NK-92 treated with Interleukin-12 subunit alpha and Interleukin-12 subunit beta, amount 100 ng/mL, for 24 hours (cell line): ENCODE measurements around the gene DERA.
"Not testable (repeated sequence)": the region's sequence is repeated elsewhere in the genome, so short reads cannot be mapped to it uniquely, and the experiment has no call there.

Experiments
- DNase-seq: peaks from one replicate; lab custom pipeline; 2025; lab: John Stamatoyannopoulos, UW

DERA gene

DNA sequence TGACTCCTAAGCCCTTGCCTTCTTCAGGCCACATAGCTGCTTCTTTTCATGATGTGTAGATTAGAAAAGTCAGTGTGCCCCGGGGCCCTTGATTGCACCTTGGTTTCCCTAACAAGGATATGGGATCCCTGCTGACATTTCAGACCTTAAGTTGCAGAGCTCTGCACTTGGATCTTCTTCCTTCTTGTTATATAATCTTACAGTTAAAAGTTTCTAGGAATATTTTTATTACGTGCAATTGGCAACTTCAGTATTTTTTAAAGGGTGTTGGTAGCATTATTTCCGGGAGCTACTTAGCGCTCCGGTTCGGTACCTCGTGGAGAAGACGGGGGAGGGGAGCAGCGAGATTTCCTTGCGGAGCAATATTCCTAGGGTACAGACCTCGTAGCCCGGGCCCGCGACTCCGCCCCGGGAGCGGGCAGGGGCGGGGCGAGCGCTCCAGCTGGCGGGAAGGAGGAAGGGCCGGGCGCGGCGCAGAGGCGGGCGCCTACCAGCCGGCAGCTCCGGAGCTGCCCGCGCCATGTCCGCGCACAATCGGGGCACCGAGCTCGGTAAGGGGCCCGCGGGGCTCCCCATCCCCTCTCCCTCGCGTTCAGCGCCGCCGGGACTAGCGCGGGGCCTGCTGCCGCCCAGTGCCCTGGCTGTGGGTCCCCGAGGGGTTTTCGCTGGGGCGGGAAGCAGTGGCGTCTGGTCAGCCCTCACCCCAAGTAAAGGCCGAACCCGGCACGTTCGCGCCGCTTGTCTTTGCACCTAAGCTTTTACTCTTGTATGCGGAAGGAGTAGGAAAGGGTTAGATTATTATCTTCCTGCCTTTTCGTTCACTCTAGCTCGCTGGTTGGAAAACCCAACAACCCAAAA, at the start of gene DERA:
TSS of gene DERA (plus strand) at position 469 of the 858 bp plus-strand sequence. CDS start at position 521, 52 bp downstream.
- DNase-seq, result peak; percentile 20

DNA sequence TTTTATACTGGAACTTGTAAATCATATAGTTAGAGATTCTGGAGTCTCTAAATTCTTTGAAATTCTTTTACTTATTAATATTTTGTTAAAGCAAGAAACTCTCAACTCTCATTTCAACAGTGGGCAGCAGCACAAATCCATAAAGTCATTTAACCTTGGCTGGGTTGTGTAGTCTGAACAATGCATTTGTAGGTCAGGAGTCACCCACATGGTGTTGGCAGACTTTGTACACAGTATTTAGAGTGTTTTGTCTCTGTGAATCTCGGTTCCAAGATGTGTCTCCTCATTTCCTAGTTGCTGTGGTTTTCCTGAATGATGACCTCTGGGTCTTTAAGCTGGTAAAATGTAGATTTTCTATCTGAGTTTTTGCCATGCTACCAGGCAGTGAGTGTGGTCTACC, 49.7 kb upstream of the DERA start:
- DNase-seq, result no peak

GRCh38 chr12:15862840-15863239, 48.3 kb upstream of the DERA start:
- DNase-seq, result no peak

DNA sequence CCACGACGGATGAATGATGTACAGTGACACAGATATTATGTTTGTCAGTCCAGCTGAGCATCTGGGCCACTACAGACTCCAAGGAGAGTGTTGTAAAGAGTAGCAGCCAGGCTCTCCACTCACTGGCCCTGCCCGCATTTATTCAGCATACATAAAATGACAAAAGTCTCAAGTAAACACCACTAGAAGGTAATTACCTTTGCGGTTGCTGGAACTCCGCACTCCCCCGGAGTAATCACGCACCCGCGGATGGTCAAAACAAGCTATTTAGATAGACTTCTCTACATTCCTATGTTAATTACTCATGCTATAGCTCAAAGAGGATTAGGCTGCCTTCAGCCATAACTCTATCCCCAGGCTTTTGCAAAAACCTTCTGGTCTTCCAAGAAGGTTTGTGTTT, 47.8 kb upstream of the DERA start:
- no peak for DNase-seq

DNA sequence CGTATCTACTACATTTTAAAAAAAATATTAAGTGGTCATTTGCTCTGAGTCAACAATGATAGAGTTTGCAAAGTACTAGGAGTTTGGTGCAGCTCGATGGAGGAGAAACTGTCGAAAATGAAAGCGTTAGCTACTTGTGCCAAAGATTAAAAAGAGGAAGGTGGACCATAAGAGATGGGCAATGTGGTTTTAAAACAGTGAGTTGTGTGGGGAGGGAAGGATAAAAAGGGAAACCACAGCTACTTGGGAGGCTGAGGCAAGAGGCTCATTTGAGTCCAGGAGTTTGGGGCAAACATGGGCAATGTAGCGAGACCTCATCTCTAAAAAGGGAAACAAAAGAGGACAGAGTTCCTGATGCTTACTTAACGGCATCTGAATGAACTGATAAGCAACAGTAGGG, 47.1 kb upstream of the DERA start:
- DNase-seq, result no peak

GRCh38 chr12:15868186-15868585, 42.9 kb upstream of the DERA start:
- DNase-seq, result no peak

DNA sequence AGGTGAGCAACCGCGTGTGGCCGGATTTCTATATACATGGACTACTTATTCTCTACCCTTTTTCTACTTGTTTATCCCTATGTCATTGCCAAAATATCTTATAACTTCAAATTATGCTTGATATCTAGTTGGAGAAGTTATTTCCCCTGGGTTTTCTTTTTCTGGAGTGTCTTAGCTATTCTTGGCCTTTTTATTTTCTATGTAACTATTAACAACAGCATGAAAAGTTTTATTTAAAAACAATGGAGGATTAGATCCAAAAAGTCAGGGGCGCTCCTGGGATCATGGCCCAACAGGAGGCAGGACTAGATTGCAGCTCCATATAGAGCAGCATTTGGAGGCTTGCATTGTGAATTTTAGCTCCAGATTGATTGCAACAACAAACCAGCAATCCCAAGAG, 37.6 kb upstream of the DERA start:
- DNase-seq, result no peak

DNA sequence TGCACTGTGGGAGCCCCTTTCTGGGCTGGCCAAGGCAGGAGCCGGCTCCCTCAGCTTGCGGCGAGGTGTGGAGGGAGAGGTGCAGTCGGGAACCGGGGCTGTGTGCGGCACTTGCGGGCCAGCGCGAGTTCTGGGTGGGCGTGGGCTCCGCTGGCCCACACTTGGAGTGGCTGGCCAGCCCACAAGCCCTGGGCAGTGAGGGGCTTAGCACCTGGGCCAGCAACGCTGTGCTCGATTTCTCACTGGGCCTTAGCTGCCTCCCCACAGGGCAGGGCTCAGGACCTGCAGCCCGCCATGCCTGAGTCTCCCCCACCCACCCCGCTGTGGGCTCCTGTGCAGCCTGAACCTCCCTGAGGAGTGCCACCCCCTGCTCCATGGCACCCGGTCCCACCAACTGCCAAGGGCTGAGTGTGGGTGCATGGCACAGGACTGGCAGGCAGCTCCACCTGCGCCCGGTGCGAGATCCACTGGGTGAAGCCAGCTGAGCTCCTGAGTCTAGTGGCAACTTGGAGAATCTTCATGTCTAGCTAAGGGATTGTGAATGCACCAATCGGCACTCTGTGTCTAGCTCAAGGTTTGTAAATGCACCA, 36.5 kb upstream of the DERA start:
- DNase-seq, result not testable (repeated sequence)

GRCh38 chr12:15875863-15876262, 35.3 kb upstream of the DERA start:
- DNase-seq, result no peak

GRCh38 chr12:15879413-15879812, 31.7 kb upstream of the DERA start:
- no peak for DNase-seq

GRCh38 chr12:15880721-15881120, 30.4 kb upstream of the DERA start:
- DNase-seq, result no peak

DNA sequence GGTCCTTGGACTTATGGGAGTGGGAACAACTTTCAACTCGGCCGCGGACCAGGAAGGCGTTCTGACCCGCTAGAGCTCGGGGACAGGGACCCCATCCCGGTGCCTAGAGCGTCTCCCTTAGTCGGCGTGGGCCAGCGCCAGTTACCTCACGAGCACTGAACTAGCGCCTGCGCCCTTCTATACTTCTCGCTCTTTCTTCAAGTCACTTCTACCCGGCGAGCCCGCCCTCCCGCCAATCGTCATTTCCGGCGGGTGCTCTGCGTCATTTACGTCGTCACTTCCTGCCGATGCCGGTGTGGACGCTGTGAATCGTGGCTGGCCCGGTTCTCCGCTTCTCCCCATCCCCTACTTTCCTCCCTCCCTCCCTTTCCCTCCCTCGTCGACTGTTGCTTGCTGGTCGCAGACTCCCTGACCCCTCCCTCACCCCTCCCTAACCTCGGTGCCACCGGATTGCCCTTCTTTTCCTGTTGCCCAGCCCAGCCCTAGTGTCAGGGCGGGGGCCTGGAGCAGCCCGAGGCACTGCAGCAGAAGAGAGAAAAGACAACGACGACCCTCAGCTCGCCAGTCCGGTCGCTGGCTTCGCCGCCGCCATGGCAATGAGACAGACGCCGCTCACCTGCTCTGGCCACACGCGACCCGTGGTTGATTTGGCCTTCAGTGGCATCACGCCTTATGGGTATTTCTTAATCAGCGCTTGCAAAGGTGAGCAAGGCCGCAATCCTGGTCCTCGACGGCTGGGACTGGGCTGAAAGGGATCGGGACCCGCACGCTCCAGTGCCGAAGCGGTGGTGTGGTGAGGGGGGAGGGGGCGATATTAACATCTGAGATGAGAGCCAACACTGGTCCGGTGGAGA, 28.8 kb upstream of the DERA start, which contains the start of gene STRAP:
TSS of gene STRAP (plus strand) at position 270 of the 854 bp plus-strand sequence. CDS start at position 591, 321 bp downstream.
- DNase-seq, result peak; percentile 66

DNA sequence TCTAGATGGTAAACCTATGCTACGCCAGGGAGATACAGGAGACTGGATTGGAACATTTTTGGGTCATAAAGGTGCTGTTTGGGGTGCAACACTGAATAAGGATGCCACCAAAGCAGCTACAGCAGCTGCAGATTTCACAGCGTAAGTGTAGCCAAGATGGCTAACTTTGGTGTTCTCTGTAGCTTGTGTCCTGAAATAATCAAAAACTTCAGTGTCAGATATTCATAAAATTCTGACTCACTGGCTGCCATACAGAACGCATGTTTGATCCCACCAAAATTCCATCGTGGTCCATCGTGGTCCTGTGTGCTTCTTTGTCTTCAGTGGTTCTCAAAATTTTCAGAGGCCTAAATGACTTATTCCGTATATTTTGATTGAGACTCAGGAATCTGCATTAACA, 27.6 kb upstream of the DERA start:
- no peak for DNase-seq

GRCh38 chr12:15886372-15887042, 24.6 kb upstream of the DERA start:
- DNase-seq, result no peak

GRCh38 chr12:15887043-15887817, 23.9 kb upstream of the DERA start:
- no peak for DNase-seq

GRCh38 chr12:15892645-15893259, 18.4 kb upstream of the DERA start:
- DNase-seq, result no peak

DNA sequence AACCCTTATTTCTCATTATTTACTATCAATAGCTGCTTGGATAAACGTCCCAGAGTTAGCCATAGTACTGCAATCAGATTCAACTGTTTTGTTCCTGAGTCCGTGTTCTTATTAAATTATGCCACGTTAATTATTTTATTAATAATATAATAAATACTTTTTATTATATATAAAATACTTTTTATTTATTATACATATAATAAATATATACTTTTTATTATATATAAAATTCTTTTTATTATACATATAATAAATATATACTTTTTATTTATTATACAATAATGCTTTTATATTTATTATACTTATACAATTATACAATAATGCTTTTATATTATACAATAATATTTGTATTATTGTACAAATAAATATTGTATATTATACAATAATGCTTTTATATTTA, 17.9 kb upstream of the DERA start:
- DNase-seq, result no peak

DNA sequence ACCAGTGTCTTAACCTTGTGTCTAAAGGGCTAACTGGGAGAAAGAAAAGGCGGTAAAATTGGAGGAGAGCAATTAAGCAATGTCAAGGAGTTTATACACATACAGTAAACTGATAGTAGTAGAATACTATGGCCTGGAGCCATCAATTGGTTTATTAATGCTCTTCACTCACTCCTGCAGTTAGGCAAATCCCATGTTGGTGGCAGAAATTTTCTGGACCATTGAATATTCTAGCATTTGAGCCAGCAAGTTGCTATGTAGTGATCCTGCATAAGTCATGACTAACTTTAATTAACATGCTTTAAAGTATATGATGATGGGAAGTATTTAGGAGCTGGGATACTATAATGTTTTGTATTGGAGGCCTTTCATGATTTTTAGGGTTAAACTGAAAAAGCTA, 14.3 kb upstream of the DERA start:
- no peak for DNase-seq

GRCh38 chr12:15897433-15897832, 13.7 kb upstream of the DERA start:
- no peak for DNase-seq

- DNase-seq, result no peak
Observed at GRCh38 chr12:15899282-15899870, 11.8 kb upstream of the DERA start.
